H1 (cell line): Measurements from ENCODE around the gene ACTR5. TPM values are rescaled to one million over a fixed set of nuclear protein-coding genes. Genes with fewer than 3 reads are reported as not detected.

Experiments
- CEBPB ChIP-seq: IDR thresholded peaks from 2 replicates; pipeline ENCODE4 v1.6.1; 2012; ENCODE audit warnings: low read depth, low read length
- EP300 ChIP-seq, 2 experiments: IDR thresholded peaks; 1 replicate in 1 of 2; 2 replicates in 1 of 2; pipeline ENCODE4 v1.6.1; 2011 to 2012; ENCODE audit warnings: low read depth in 2 of 2, low read length in 2 of 2, mild to moderate bottlenecking in 2 of 2, borderline replicate concordance in 1 of 2, inconsistent platforms in 1 of 2, moderate library complexity in 1 of 2
- KDM1A ChIP-seq: fragments of 200-600, 300-600 bp; sonication (generic); IDR thresholded peaks from 2 replicates; pipeline ENCODE4 v1.7.1; 2016; ENCODE audit warnings: mild to moderate bottlenecking, low read length, borderline replicate concordance
- MAFK ChIP-seq: IDR thresholded peaks from 2 replicates; pipeline ENCODE4 v1.6.1; 2012; ENCODE audit warnings: low read depth, mild to moderate bottlenecking, improper control_type of control experiment, low read length
- NRF1 ChIP-seq: IDR thresholded peaks from 2 replicates; pipeline ENCODE4 v1.6.1; 2011; ENCODE audit warnings: mild to moderate bottlenecking, low read depth, low read length, improper control_type of control experiment
- TAF1 ChIP-seq: IDR thresholded peaks from 2 replicates; pipeline ENCODE4 v1.6.1; 2011; ENCODE audit warnings: mild to moderate bottlenecking, low read depth, low read length
- TEAD4 ChIP-seq: IDR thresholded peaks from 2 replicates; pipeline ENCODE4 v1.6.1; 2012; ENCODE audit warnings: low read depth, low read length, inconsistent platforms, mixed read lengths
- polyA plus RNA-seq, 7 experiments: library from polyadenylated mRNA; depleted of rRNA in 3 of 7; stranded (reverse) in 5 of 7; unstranded in 2 of 7; fragments of >200 nt in 5 of 7; fragments of 200-250 nt in 2 of 7; gene quantifications; 1 replicate in 5 of 7; 2 replicates in 1 of 7; 4 replicates in 1 of 7; pipeline versions ENCODE4 v1.2.1 to v1.2.3, GENCODE V29; 2011 to 2013; ENCODE audit warnings: missing spikeins in 2 of 7, mixed read lengths in 2 of 7
- total RNA-seq: library from RNA; stranded (reverse); fragmentation: NEBNext Ultra II Directional; extraction: Animal tissue kit (Norgen Biotek cat#: 25700); gene quantifications from 2 replicates; pipeline ENCODE4 v1.2.1, GENCODE V29; 2021

Gene ACTR5
- total and polyA plus RNA-seq, 2 of the 8 experiments (the other 6 are each of a cell fraction or from before 2014, with no cell fraction given): 10.4 to 14.4 TPM

DNA sequence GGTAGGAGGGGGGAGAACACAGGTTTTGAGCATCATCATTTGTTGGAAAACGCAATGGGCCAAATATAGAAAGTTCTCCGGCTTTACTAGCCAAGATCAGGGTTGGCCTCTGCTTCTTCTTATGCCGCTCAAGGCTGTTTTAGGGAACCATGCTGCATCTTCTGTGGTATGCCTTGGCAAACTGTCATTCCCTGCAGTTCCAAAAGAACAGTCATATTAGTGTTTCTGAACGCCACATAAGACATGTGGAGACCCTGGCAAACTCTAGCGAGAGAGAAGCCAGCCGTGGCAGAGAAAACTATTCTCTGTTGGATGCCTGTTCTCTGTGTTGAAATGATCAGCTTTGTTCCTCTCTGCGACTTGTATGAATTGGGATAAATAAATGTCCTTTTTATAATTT lies 10.8 kb downstream of the ACTR5 start (continued):
- TF ChIP-seq NRF1: no peak
- no peak for TF ChIP-seq KDM1A
- TF ChIP-seq TEAD4: no peak
- TF ChIP-seq EP300 (IDR thresholded peaks at IDR 0.05; ENCODE audit: borderline replicate concordance in 1 of 2, low read depth in 2 of 2, low read length in 2 of 2): no peak
- no peak for TF ChIP-seq CEBPB
- no peak for TF ChIP-seq TAF1
- TF ChIP-seq MAFK: no peak
